Measurements from ENCODE around the gene RGS17. TPM values are rescaled to one million over a fixed set of nuclear protein-coding genes. Genes with fewer than 3 reads are reported as not detected.

Gene RGS17
- total and polyA plus RNA-seq, 2 of the 13 experiments (the other 11 are each of a cell fraction or from before 2014, with no cell fraction given), result 0.04 TPM; not detected in 1

- no peak for TF ChIP-seq PRDM4 (CRISPR knock-in tag; IDR thresholded peaks at IDR 0.05; ENCODE audit: borderline replicate concordance)
- no peak for TF ChIP-seq ZSCAN20 (CRISPR knock-in tag; IDR thresholded peaks at IDR 0.05; ENCODE audit: borderline replicate concordance)
- no peak for TF ChIP-seq ZNF317 (CRISPR knock-in tag; IDR thresholded peaks at IDR 0.05)
- TF ChIP-seq ZNF570 (CRISPR knock-in tag; IDR thresholded peaks at IDR 0.05; ENCODE audit: borderline replicate concordance), result no peak
- no peak for TF ChIP-seq POLR2AphosphoS5 (IDR thresholded peaks at IDR 0.05; ENCODE audit: low read depth, low read length)
- no peak for TF ChIP-seq PHF20 (CRISPR knock-in tag; IDR thresholded peaks at IDR 0.05)
- TF ChIP-seq CENPX (CRISPR knock-in tag; IDR thresholded peaks at IDR 0.05), result no peak
- TF ChIP-seq PHF8 (CRISPR knock-in tag; IDR thresholded peaks at IDR 0.05), result no peak
- no peak for TF ChIP-seq ZXDC (CRISPR knock-in tag; IDR thresholded peaks at IDR 0.05)
- TF ChIP-seq CENPT (CRISPR knock-in tag; IDR thresholded peaks at IDR 0.05; ENCODE audit: low read depth), result no peak
- TF ChIP-seq LBX2 (CRISPR knock-in tag; IDR thresholded peaks at IDR 0.05; ENCODE audit: borderline replicate concordance), result no peak
- TF ChIP-seq FOXO4 (CRISPR knock-in tag; conservative IDR thresholded peaks at IDR 0.05), result no peak
- TF ChIP-seq SAFB2 (CRISPR knock-in tag; IDR thresholded peaks at IDR 0.05; ENCODE audit: borderline replicate concordance, low read depth), result no peak
These were observed 106.4 kb downstream of the RGS17 start (continued) for GRCh38 chr6:153024709-153025017.
